ENCODE data around the gene THSD7A. TPM values are rescaled to one million over a fixed set of nuclear protein-coding genes. Genes with fewer than 3 reads are reported as not detected.
"Not testable (repeated sequence)": the region's sequence is repeated elsewhere in the genome, so short reads cannot be mapped to it uniquely, and the experiment has no call there.

The THSD7A gene
- total RNA-seq, 2 experiments from 2014 or later = not detected

GRCh38 chr7:11538751-11539299 is 293.2 kb downstream of the THSD7A start:
- intact Hi-C loops (cut with micrococcal nuclease) = no loop called here
- DNase-seq (no peak), ATAC-seq (no peak)
- Mint-ChIP-seq H3K4me1 (ENCODE audit: low read depth) (no peaks in the 10 kb centered on the region), H3K27me3 (no peaks in the 10 kb centered on the region), H3K4me3 (no peak overlapping the region), H3K9me3 (peaks cover 3% of the 10 kb centered on the region), H3K27ac (no peak overlapping the region), H3K36me3 (ENCODE audit: low read depth) (no peaks in the 10 kb centered on the region)
- TF ChIP-seq CTCF (IDR thresholded peaks at IDR 0.05) = no peak
- POLR2A ChIA-PET = no interaction called here
- CTCF ChIA-PET = no interaction called here

GRCh38 chr7:11533229-11533820 is 298.7 kb downstream of the THSD7A start:
- H3K27ac Mint-ChIP-seq = no peak overlapping the region
- no peak for ATAC-seq
- H3K36me3 Mint-ChIP-seq (ENCODE audit: low read depth) = no peaks in the 10 kb centered on the region
- ChIA-PET POLR2A (no interaction called here), CTCF (no interaction called here)
- no peak for TF ChIP-seq CTCF (IDR thresholded peaks at IDR 0.05)
- no peaks in the 10 kb centered on the region for H3K9me3 Mint-ChIP-seq
- intact Hi-C loops (cut with micrococcal nuclease) = no loop called here
- H3K4me3 Mint-ChIP-seq = no peak overlapping the region
- no peaks in the 10 kb centered on the region for H3K27me3 Mint-ChIP-seq
- H3K4me1 Mint-ChIP-seq (ENCODE audit: low read depth) = no peaks in the 10 kb centered on the region
- no peak for DNase-seq

GRCh38 chr7:11529382-11529781 is 302.6 kb downstream of the THSD7A start:
- intact Hi-C loops (cut with micrococcal nuclease) = no loop called here
- no peaks in the 10 kb centered on the region for H3K36me3 Mint-ChIP-seq (ENCODE audit: low read depth)
- ATAC-seq (no peak), DNase-seq (no peak)
- H3K9me3 Mint-ChIP-seq = no peaks in the 10 kb centered on the region
- CTCF ChIA-PET = no interaction called here
- H3K4me1 Mint-ChIP-seq (ENCODE audit: low read depth) = no peaks in the 10 kb centered on the region
- H3K4me3 Mint-ChIP-seq = no peak overlapping the region
- TF ChIP-seq CTCF (IDR thresholded peaks at IDR 0.05) = no peak
- no peaks in the 10 kb centered on the region for H3K27me3 Mint-ChIP-seq
- no peak overlapping the region for H3K27ac Mint-ChIP-seq
- POLR2A ChIA-PET = no interaction called here

GRCh38 chr7:11527707-11528106 is 304.3 kb downstream of the THSD7A start:
- ATAC-seq = no peak
- H3K9me3 Mint-ChIP-seq = no peaks in the 10 kb centered on the region
- no peaks in the 10 kb centered on the region for H3K27me3 Mint-ChIP-seq
- H3K36me3 Mint-ChIP-seq (ENCODE audit: low read depth) = no peaks in the 10 kb centered on the region
- CTCF ChIA-PET = interaction anchor here (0.6 to 0.9 kb wide), 3 partner anchors 12 to 22 kb away, joined by 3 read pairs; no protein-coding TSS in a partner anchor
- no peaks in the 10 kb centered on the region for H3K4me1 Mint-ChIP-seq (ENCODE audit: low read depth)
- no peak for TF ChIP-seq CTCF (IDR thresholded peaks at IDR 0.05)
- intact Hi-C loops (cut with micrococcal nuclease) = no loop called here
- H3K4me3 Mint-ChIP-seq = no peak overlapping the region
- no peak overlapping the region for H3K27ac Mint-ChIP-seq
- POLR2A ChIA-PET = no interaction called here
- DNase-seq = no peak

GRCh38 chr7:11524476-11525397 is 307.3 kb downstream of the THSD7A start:
- no peaks in the 10 kb centered on the region for H3K9me3 Mint-ChIP-seq
- intact Hi-C loops (cut with micrococcal nuclease) = no loop called here
- no peak for TF ChIP-seq CTCF (IDR thresholded peaks at IDR 0.05)
- H3K4me3 Mint-ChIP-seq = no peak overlapping the region
- no peak overlapping the region for H3K27ac Mint-ChIP-seq
- POLR2A ChIA-PET = no interaction called here
- H3K27me3 Mint-ChIP-seq = no peaks in the 10 kb centered on the region
- CTCF ChIA-PET = no interaction called here
- DNase-seq (no peak), ATAC-seq (no peak)
- H3K36me3 Mint-ChIP-seq (ENCODE audit: low read depth) = no peaks in the 10 kb centered on the region
- H3K4me1 Mint-ChIP-seq (ENCODE audit: low read depth) = no peaks in the 10 kb centered on the region

- H3K27me3 Mint-ChIP-seq; H3K9me3 Mint-ChIP-seq; ATAC-seq; H3K27ac Mint-ChIP-seq; H3K36me3 Mint-ChIP-seq (ENCODE audit: low read depth); H3K4me3 Mint-ChIP-seq; CTCF ChIA-PET; intact Hi-C loops (cut with micrococcal nuclease); DNase-seq; POLR2A ChIA-PET; H3K4me1 Mint-ChIP-seq (ENCODE audit: low read depth): not testable (repeated sequence)
Measured at GRCh38 chr7:11521964-11522499, 310.0 kb downstream of the THSD7A start.

All from activated CD8-positive, alpha-beta T cell treated with anti-CD3 and anti-CD28 coated beads for 36 hours (primary cell).